CD4-positive, alpha-beta T cell treated with Interleukin-12 subunit alpha and Interleukin-12 subunit beta, for 1 hour (primary cell): Measurements from ENCODE around the gene MSANTD1.

Experiments used
- DNase-seq: peaks from one replicate; pipeline ENCODE4 v3.0.0-alpha.2; 2020

MSANTD1 gene

DNA sequence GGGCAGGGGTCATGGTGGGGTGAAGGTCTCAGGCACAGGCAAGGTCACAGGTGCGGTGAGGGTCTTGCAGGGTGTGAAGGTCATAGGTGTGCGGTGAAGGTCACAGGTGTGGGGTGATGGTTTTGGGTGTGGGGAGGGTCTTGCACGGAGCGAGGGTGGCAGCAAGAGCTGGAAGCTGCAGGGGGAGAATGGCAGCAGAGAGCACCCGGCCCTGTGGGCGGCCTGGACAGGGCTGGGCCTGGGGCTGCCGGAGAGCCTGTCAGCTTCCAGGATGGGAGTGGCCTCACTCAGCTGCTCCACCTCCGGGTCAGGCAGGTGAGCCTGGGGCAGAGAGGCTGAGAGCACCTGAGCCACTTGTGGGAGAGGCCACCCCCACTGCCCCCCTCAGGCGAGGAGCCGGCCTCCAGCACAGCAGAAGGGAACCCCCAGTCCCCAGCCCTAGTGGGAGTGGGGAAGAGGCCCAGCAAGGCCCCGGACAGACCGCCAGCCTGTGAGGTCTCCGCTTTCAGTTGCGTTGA is 1.5 kb downstream of the MSANTD1 start:
- no peak for DNase-seq

- no peak for DNase-seq
Measured at GRCh38 chr4:3250956-3251690, 2.2 kb downstream of the MSANTD1 start.

GRCh38 chr4:3251691-3252479 is 2.9 kb downstream of the MSANTD1 start:
- DNase-seq = no peak

DNA sequence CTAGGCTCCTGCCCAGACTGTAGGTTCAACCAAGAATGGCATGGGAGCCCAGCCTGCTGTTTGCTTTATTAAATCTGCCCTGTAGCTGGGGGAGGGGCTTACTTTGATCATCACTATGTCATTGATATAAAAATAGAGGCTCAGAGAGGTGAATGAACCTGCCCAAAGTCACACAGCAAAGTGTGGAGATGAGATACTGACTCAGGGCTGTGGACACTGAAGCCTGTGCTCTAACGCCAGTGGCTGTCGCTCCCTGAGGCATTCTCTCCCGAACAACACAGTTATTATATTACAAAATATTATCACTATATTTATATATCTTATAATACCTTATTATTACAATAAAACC is 3.5 kb downstream of the MSANTD1 start:
- DNase-seq = no peak

DNA sequence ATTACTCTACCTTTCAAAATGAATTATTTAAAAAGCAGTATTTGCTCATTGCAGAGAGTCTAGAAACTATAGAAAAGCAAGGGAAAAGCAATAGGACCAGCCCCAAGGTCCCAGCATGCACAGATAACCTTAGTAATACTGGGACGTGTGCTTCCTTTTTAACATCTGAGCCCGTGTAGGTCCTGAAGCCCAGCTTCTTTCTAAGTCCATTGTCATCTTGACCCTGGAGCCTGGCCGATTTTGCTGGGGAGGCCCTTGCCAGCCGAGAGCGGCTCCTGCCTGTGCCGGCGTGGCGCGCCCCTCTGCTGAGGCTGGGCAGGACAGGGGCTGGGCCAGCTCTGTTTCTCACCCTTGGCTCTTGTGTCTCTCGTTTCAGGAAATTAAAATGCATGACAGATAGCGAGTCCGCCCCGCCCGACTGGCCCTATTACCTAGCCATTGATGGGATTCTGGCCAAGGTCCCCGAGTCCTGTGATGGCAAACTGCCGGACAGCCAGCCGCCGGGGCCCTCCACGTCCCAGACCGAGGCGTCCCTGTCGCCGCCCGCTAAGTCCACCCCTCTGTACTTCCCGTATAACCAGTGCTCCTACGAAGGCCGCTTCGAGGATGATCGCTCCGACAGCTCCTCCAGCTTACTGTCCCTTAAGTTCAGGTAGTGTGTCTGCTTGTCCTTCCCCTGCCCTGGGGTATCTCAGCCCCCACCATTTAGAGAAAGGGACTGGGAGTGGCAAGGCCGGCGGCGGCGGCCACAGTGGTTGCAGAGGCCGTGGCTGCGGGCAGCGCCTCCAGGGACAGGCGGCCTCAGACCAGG is 4.1 kb downstream of the MSANTD1 start:
- DNase-seq = no peak

- no peak for DNase-seq
Measured at GRCh38 chr4:3253808-3254207, 4.8 kb downstream of the MSANTD1 start.

- DNase-seq = no peak
Measured at GRCh38 chr4:3254302-3255131, 5.6 kb downstream of the MSANTD1 start.

DNA sequence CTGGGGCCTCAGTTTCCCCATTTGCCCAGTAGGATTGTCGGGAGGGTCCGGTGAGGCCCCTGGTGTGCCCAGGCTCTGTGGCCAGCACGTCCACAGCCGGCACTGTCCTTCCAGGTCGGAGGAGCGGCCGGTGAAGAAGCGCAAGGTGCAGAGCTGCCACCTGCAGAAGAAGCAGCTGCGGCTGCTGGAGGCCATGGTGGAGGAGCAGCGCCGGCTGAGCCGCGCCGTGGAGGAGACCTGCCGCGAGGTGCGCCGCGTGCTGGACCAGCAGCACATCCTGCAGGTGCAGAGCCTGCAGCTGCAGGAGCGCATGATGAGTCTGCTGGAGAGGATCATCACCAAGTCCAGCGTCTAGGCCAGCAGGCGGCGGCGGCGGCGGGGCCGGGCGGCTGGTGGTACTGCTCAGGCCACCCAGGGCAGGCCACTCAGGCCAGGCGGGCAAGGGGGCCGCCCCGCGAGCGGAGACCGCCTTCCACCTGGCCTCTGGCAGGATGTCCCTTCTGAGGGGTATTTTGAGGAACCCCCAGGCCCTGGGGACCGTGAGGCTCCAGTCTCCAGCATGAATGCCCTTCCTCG is 6.7 kb downstream of the MSANTD1 start:
- DNase-seq = no peak

- DNase-seq = no peak
Measured at GRCh38 chr4:3256230-3257102, 7.5 kb downstream of the MSANTD1 start.

DNA sequence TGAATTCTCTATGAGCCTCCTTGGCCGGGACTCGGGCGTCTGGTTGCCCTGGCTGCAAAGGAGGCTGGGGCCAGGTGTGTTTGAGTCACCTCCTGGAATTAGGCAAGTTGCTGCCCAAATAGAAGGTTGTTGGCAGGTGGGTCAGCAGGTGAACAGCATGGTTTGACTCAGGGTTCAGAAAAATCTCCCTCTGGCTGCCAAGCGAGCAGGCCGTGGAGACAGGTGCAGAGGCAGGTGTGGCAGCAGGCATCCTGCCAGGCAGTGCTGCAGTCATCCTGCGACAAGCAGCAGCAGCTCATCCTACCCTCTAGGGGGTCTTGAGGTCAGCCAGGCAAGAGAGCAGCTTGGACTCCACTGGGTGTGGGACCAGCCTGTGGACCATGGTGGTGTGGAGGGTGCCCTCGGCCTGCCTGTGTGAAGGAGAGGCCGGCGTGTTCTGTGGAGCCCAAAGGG is 8.2 kb downstream of the MSANTD1 start:
- DNase-seq = no peak

DNA sequence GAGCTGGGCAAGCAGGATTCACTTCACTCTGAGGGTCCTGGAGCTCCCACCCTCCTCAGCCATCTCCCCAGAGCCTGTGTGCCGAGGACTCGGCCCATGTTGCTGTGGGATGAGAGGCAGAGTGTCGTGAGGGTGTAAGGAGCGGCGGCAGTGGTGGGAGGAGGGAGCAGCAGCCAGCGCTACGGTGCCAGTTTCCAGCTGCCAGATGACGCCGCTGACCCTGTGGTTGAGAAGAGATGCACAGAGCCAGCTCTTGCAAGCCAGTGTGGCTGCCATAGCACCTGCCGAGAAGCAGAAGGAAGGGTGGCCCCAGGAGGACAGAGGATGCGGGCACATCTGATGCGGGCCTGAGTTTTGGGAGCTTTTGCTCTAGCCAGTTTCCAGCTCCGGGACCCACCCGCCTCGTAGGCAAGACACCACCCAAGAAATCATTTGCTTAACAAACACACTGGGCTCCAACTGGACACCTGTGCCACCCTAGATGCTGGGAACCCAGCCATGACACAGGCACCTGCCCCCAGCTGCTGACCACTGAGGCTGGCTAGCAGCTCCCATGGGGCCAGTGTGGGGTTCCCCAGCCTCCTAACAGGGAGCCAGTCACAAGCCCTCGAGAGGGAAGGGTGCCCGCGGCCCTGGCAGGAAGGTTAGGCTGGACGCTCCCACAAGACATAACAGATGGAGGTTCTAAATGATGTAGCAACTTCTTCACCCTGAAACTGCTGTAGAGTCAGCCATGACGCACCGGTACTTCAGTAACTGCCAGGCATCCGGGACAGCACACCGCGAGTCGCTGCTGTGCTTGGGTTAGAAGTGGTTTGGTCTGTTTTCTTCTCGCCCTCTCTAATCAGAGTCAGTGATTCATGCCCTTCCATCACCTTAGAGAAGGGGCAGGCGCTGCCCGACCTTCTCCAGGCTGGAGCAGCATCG is 8.9 kb downstream of the MSANTD1 start:
- DNase-seq = no peak

- no peak for DNase-seq
Measured at GRCh38 chr4:3261411-3262207, 12.7 kb downstream of the MSANTD1 start.

DNA sequence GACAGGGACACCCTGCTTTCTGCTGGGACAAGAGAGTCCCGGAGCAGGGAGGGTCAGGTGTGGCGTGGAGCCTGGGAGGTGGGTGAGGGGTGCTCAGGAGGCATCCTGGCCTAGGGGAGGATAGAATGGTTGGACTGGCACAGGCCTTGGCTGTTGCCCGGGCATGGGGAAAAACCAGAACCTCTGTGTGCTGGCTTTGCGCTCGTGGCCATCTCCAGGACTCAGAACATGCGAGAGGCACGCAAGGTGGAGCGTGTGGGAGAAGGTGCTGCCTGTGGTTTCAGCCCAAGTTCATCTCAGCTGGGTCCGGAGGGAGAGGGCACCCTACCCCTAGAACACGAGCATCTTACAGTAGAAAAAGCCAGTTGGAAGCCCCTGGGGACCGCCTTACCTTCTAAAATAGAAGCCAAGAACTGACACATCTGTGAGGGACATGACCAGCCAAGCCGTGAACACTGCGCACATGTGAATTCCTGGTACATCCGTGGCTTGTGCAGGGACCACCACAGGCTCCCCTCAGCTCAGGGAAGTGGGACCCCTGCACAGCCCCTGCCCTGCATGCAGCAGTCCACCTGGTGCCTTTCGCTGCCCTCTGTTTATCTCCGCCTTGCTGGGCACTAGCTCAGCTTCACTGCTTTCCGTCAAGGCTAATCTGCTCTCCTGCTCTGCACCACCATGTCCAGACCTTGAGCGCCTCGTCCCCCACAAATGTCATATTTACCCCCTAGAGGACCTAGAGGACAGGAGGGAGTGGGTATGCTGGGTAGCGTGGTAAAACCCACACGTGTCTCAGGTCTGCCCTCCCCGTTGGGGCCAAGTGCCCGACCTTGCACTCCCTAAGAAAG is 13.5 kb downstream of the MSANTD1 start:
- DNase-seq = no peak

DNA sequence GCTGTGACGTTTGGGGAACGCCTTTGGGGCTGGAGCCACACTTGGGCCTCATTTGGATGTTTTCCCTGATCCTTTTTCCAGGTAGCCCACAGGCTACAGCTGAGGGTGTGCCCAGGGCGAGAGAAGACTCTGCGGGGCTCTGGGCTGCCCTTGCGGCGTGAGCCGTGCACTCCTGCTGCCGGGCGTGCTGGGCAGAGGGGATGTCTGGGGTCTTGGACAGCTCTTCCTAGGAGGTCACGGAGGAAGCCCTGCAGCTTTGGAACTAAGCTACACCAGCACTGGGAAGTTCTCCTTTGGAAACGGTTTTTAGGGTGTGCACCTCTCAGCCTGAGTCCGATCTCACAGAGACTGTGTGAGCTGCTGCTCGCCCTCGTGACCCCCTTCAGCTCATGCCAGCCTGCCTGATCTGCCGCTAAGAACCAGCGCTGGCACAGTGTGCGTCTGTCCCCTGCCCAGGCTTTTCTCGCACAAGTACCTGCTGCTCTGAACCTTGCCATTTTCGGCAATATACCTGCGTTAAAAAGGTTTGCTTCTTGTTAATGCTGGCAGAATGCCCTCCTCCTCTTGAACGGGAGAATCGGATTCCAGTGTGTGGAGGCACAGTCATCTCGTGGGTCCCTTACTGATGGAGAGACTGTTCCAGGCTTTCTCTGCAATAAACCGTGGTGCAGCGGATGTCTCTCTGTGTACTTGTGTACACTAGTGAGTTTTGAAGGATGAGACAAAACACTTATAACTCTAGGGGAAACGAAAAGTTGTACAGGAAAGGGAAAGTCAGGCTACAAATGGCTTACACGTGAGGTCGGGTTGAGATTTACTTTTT is 14.3 kb downstream of the MSANTD1 start:
- DNase-seq = no peak

DNA sequence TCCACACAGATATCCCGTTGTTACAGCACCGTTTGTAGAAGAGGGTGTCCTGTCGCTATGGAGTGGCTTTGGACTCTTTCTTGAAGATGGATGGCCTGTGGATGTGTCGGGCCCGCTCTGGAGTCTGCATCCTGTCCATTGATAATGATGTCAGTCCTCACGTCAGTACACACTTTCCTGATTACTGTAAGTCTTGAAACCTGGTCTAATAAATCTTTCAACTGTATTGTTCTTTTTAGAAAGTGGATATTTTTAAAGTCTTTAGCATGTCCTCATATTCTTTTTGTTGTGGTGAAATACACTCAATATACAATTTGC is 14.9 kb downstream of the MSANTD1 start:
- DNase-seq = no peak

GRCh38 chr4:3266076-3266475 is 17.1 kb downstream of the MSANTD1 start:
- DNase-seq = no peak
